GM21447 (cell line): ENCODE measurements around the gene ENPP6.
A peak's percentile ranks its signal among the peaks of the same experiment; 100 is the strongest.

ENCODE experiments used
- ATAC-seq: cut with Tn5 transposase; IDR thresholded peaks from one replicate; pipeline ENCODE4 v1.9.1; 2021; ENCODE audit not compliant: unreplicated experiment

ENPP6 gene

DNA sequence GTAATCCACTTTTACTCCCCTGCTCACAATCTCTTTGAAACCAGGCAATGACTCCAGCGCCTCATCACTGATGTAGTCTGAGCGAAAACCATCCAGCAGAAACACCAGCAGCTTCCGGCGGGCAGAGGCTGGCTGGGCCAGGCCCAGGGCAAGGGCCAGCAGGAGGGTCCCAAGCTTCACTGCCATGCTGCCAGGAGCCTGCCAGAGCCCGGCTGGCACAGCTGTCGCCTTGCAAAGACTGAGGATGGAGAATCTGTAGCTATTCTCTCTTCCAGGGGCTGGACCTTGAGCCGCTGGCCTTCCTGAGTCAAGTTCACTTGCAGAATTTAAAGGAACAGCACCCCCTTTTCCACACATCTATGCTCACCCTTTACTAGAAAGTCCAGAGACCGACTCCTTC lies at the start of gene ENPP6:
ENPP6 (minus strand) TSS at position 240 of the 400 bp plus-strand sequence; CDS start at position 186, 54 bp downstream.
- ATAC-seq, result no peak

DNA sequence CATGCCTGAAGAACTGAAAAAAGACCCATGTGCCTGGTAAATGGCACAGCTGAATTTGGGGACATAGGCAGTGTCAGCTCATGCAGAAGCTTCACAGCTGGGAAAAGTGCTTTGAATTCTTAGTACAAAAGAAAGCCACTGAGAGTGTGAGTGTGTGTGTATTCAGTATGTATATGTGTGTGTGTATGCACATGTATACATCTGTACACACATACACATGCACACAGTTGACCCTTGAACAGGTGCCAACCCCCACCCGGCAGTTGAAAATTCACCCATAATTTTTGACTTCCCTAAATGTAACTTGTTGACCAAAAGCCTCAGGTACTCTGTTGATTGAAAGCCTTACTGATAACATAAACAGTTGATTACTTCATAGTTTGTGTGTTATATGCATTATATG lies 49.5 kb upstream of the ENPP6 start:
- no peak for ATAC-seq

DNA sequence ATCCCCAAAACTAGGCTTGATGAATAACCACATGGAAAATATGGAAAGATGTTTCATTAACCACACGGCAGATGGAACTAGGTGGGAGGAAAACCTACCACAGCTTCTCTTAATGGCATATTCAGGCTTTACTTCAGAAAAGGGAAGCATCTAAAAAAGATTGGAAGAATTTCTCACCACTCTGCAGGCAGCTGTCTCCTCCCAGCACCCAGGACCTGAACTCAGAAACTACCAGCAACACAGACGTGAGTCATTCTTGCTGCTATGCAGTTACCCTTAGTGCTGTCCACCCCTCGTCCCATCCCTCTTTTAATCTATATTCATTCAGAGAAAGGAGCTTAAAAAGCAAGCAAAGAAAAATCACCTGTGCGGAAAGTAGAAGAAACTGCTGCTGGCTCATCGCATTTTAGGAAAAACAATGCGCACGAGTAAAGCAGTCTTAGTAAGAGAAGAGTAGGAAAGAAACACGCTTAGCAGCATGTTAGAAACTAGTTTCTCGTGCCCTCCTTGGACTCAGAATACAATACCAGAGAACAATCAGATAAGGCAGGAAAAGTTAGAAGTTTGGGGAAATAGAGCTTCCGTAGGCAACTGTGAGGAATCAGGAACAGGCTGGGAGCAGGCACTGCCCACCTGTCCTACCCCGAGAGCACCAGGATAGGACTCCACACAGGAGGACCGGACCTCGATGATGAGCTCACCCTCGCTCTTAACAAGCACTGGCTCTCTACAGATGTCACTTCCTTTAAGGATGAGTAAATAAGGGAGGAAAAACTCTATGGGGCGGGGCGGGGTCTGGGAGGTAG lies 48.1 kb upstream of the ENPP6 start:
- no peak for ATAC-seq

DNA sequence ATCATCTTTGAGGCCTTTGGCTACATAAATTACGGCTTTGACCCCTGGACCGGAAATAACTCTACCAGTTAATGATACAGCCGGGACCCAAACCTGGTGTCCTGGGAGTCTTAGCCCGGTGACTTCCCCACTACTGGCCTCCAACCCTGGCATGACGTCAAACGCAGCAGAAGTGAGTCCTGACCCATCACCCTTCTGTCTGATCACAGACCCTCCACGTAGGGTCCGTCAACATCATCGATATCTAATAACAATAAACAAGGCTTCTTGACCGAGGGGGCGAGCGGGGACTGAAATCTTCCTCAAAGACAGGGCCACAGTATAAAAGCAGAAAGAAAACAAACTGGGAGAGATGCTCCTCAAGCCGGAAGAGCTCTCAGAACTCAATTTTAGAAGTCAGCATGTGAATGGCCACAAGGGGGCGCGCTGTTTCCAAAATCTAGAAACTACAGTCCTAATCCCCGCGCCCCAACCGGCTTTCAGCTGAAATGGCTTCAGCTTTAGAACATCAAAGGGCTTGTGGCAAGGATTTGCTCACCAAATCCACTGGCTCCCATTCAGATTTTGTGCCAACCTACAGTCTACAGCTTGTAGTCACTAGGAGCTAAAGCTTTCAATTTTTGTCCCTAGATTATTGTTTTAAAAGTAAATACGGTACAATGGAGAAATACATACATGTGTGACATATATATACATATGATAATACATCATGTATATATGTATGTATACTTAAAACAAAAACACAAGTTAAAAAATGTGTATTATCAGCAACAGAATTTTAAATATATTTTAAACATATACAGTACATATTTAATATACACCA lies 46.4 kb upstream of the ENPP6 start:
- peak; percentile 26 for ATAC-seq

DNA sequence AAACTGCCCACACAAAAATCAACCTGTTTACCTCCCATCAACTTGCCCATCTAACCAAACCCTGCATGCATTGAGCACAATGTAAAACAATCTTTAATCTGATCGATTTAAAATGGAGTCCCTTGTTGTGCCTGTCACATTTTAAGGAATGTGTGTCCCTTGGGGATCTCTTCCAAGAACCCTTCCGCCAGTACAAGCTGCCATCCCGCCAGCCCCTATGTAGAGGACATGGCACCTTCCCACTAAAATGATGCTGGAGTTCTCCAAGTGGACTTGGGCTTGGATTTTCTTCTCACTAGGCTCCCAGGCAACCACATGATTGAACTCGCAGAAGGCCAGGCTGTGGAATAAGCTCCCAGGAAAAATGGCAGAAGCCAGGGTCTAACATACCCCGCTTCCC lies 45.8 kb upstream of the ENPP6 start:
- ATAC-seq, result no peak

DNA sequence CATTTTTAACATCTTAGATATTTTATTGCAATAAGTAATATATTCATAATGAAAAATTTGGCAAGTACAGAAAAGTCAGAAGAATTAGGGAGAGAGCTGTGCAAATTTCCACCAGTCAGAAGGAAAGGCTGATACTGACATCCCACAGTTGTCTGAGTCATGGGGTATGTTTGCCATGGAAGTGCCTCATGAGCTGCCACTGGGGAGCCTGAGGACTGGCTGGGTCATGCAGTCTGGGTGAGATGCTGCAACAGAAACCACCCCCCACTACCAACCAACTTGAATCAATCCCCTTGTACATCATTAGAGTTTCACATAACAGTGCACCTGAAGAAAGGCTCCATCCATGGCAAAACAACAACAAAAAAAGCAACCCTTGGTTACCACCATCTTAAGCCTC lies 45.2 kb upstream of the ENPP6 start:
- ATAC-seq, result no peak

DNA sequence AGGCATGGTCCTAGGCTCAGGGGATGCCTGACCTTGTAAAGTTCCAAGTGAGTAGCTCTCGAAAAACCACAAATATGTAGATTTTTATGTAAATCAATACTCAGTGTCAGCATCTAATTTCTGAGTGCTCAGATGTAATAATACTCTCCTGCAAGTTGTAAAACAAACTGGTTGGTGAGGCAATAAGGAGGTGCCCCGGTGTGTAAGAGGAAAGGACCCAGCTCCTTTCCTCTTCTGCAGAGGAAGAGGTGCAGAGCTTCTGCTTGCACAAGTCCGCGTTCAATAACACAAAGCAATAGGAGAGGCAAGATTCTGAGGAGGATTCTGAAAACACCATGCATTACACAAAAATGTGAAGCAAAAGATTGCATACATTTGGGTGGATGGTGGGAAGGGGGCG lies 43.6 kb upstream of the ENPP6 start:
- ATAC-seq, result no peak

DNA sequence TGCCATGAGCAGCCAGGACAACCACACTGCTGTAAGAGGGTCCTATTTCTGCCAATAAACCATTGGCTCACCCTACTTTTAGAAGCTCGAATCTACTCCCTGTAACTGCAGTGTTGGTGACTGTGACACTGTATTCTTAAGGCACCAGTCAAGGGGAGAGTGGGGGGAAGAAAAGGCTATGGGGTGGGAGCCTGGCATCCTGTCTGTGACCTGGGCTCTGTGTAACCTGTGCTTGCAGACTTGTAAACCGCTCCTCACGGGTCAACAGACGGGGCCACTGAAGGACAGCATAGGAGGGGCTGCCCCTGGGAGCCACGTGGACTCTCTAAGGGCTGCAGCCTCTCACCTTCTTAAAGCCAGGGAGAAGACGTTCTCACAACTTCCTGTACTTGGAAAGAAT lies 42.2 kb upstream of the ENPP6 start:
- no peak for ATAC-seq

DNA sequence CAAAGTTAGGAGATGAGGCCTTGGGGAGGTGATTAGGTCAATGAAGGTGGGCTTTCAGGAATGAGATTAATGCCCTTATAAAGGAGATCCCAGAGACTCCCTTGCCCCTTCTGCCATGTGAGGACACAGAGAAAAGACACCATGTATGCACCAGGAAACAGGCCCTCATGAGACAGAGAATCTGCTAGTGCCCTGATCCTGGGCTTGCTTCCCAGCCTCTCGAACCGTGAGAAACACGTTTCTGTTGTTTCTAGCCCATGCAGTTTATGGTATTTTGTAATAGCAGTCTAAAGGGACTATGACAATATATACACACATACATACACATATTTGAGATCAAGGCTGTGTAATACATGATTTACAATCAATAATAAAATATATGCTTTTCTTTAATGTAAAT lies 41.4 kb upstream of the ENPP6 start:
- no peak for ATAC-seq

DNA sequence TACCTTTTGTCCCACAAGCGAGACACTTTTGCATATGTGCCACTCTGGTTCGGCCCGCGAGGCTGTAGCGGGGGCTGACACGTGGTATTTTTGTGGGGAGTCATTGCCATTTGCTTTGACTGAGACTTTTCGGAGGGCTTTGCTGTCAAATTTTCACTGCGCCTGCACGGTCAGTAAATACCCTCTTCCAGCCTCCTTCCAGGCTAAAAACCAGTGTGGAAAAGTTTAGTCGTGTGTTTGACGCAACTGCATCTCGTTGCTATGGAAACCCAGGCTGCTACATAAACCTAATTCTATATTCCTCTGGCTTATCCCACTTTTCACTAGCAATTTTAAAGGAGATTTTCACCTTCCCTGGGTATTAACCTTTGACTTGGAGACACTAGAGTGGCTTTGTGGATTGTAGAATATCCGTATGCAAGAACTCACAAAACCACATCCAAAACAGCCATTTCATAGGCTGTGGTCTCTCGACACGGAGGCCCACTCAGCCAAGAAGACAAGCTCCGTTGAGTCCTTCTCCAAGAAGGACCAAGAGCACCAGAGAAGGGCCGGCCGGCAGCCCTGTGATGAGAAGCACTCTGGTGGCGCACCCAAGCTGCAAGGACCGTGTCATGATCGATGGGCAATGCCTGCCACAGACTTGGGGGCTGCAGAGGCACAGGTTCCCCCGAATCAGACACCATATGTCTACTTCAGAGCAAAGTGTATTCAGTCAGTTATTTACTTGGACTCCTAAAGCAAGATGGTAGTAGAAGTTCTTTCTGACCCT lies 38.4 kb upstream of the ENPP6 start:
- no peak for ATAC-seq

DNA sequence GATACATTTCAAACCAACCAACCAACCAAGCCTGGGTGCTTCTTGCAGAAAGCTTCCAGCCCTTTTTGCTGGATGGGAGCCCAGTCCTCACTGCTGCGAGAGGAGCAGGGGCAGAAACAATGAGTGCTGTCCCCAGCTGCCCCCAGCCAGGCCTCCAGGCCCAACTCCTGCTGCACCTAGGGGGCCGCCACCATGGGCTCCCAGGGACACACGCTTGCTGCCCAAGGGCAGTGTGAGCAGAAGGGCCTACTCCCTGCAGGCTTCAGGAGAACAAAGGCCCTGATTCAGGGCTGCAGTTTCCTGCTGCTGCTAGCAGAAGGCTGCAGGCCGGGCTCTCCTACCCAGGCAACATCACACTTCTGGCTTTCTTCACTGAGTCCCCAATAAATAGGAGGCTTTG lies 37.7 kb upstream of the ENPP6 start:
- no peak for ATAC-seq

DNA sequence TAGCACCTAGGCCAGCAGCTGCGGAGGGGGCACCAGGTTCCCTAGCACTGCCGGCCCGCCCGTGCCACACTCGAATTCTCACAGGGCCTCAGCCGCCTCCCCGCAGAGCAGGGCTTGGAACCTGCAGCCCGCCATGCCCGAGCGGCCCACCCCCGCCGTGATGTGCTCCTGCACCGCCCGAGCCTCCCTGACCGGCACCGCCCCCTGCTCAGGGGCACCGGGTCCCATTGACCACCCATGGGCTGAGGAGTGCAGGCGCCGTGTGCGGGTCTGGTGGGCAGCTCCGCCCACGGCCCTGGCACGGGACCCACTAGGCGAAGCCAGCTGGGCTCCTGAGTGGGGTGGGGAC lies 35.4 kb upstream of the ENPP6 start:
- no peak for ATAC-seq

DNA sequence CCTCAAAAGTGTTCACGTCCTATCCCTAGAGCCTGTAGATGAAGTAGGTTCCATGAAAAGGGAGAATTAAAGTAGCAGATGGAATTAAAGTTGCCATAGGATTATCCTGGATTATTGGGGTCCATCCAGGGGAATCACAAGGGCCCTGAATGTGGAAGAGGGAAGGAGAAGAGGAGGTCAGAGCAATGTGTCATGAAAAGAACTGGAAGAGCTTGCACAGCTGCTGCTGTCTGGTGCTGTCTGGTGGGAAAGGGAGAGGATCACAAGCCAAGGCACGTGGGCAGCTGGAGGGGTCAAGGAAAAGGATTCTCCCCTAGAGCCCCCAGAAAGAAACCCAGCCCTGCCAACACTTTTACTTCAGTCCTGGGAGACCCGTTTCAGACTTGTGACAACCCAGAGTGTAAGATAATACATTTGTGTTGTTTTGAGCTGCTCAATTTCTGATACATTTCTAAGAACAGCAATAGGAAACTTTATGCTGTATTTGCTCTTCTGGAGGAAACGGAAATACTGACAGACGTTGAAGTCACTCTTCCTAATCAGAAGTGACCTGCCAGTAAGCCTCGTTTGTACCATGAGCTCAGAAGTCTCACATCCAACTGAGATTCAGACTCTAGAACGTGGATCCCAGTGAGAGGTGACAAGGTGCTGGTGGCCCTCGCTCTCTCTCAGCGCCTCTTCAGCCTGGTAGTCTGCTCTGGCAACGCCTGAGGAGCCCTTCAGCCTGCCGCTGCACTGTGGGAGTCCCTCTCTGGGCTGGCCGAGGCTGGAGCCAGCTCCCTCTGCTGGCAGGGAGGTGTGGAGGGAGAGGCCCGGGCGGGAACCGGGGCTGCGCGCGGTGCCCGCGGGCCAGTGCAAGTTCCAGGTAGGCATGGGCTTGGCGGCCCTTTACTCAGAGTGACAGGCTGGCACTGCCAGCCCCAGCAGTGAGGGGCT lies 34.7 kb upstream of the ENPP6 start:
- no peak for ATAC-seq

DNA sequence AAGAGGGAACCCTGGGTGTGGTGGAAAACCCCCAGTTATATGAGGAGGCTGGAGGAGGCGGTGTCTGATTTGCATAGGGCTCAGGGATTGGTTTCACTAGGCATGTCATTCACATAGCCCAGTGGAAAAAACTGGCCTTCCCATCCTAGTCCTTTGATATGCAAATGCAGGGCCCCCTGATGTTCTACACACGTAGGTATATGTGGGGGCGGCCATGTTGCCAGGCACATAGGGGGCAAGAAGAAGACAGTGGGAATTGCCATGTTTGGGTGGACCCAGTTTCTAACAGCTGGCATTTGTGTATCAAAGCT lies 34.0 kb upstream of the ENPP6 start:
- ATAC-seq, result no peak

DNA sequence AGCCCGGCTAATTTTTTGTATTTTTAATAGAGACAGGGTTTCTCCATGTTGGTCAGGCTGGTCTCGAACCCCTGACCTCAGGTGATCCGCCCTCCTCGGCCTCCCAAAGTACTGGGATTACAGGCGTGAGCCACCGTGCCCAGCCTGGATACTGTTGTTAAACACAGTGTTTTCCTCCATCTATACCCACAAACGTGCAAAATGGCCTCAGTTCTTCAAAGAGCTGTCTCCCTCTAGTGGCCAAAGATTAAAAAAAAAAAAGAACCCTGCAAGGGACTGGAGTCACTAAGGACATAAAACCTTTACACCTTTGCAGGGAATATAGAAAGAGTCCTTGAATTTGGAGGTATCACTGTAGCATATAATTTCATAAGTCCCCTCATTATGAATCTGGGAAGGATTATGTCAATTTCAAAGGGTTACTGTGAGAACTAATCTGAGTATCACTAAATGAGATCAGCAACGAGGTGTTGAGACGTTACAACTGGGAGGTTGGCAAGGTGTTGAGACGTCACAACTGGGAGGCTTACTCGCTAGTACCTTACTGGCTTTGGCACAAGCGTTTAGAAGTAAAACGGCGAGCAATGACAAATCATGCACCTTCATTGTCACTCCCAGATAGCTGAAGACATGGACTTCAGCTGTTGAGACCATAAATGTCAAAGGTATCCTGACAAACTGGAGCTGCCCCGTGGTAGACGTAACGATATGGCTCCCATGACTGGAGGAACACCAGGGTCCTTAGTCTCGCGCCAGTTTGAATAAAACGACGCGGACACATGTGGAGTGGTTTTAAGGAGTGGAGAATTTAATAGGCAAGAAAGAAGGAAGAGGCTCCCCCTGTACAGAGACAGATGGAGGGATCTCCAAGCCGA lies 33.4 kb upstream of the ENPP6 start:
- peak; percentile 86 for ATAC-seq

DNA sequence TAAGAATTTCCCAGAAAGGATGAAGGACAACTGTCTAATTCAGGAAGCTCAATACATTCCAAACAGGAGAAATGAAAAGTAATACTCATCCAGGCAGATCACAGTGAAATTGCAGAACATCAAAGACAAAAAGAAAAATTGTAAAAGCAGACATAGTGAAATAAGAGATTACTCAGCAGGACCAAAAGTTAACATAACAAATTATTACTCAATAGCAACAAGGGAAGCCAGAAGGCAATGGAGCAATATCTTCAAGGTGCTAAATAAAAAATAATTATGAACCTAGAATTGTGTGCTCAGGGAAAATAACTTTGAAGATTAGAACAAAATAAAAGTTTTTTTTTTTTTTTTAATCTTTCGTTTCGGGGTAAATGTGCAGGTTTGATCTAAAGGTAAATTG lies 30.5 kb upstream of the ENPP6 start:
- no peak for ATAC-seq

DNA sequence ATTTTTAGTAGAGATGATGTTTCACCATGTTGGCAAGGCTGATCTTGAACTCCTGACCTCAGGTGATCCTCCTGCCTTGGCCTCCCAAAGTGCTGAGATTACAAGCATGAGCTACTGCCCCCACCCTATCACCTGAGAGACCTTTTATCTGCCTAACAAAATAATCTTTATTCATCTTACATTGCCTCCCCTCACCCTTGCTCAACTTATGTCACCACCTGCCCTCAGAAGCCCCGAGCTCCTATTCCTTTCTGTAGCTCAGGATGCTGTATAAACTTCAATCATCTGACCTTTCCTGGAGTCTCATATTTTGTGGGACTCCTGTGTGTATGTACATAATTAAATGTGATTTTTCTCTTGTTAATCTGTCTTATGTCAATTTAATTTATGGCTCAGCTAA lies 29.7 kb upstream of the ENPP6 start:
- no peak for ATAC-seq

DNA sequence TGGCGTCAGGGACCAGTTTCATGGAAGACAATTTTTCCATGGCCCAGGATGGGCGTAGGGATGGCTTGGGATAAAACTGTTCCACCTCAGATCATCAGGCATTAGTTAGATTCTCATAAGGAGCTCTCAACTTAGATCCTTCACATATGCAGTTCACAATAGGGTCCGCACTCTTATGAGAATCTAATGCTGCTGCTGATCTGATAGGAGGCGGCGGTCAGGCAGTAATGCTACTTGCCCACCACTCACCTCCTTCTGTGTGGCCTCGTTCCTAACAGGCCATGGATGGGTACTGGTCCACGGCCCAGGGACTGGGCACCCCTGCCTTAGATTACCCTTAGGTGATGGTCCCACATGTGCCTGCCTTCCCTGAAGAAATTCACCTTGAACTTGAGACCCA lies 28.8 kb upstream of the ENPP6 start:
- no peak for ATAC-seq

DNA sequence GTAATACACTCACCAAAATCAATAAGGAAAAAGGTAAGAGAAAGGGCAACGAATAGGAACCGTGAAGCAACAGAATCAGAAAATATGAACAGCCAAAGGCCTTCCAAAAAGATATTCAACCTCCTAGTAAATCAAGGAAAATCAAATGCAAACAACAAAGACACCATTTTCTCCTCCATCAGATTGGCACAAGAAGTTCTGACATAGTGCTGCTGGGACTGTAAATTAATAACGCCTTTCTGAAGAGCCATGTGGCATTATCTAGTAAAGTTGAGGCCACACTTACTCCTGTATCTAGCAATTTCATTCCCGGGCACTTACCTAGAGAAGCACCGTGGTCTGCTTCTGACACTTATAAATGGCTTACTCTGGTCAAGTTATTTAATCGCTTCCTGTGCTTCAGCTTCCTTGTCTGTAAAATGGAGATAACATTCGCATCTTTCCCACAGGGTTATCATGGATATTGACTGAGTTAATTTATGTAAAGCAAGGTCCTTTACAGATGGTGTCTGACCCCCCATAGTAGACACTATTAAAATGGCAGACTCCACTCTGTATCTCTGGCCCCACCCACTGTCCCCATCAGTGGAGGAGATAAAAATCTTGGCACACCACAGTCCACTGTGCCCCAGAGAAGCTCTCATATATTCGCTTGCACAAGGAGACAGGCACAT lies 20.5 kb upstream of the ENPP6 start:
- no peak for ATAC-seq
